Adipocyte (in vitro differentiated cells): ENCODE data around the gene AMMECR1L.
"Not testable (repeated sequence)": the region's sequence is repeated elsewhere in the genome, so short reads cannot be mapped to it uniquely, and the experiment has no call there.

Experiments
- DNase-seq: peaks from one replicate; pipeline ENCODE4 v3.0.0-alpha.2; 2015; ENCODE audit warnings: low read depth
- H3K27me3 ChIP-seq: replicated peaks from 2 replicates; pipeline ENCODE4 v1.7.0; 2013; ENCODE audit warnings: mild to moderate bottlenecking, low read length, moderate library complexity; ENCODE audit not compliant: control insufficient read depth, insufficient read depth
- H3K36me3 ChIP-seq: 2 replicates; pipeline ENCODE4 v1.7.0; 2013; ENCODE audit warnings: low read length, mild to moderate bottlenecking, moderate library complexity; ENCODE audit not compliant: control insufficient read depth, insufficient read depth, severe bottlenecking
- H3K4me1 ChIP-seq: 2 replicates; pipeline ENCODE4 v1.7.0; 2013; ENCODE audit warnings: mild to moderate bottlenecking, low read length, moderate library complexity; ENCODE audit not compliant: control insufficient read depth, insufficient read depth
- H3K4me3 ChIP-seq: 2 replicates; pipeline ENCODE4 v1.7.0; 2013; ENCODE audit warnings: mild to moderate bottlenecking, low read length, moderate library complexity
- H3K9ac ChIP-seq: 2 replicates; pipeline ENCODE4 v1.7.0; 2013; ENCODE audit warnings: mild to moderate bottlenecking, low read length, moderate library complexity
- H3K9me3 ChIP-seq: 2 replicates; pipeline ENCODE4 v1.7.0; 2013; ENCODE audit warnings: mild to moderate bottlenecking, low read length, moderate library complexity; ENCODE audit not compliant: control insufficient read depth

The AMMECR1L gene

GRCh38 chr2:127884861-127885740 lies 655 bp downstream of the AMMECR1L start:
- Histone ChIP-seq H3K36me3 (peaks cover 32% of the 10 kb centered on the region), H3K4me1 (peaks cover 31% of the 10 kb centered on the region), H3K9ac (peak overlapping the region; percentile 87), H3K4me3 (peak overlapping the region; percentile 91)
- DNase-seq: peak; percentile 49
- H3K9me3 ChIP-seq, H3K27me3 ChIP-seq: not testable (repeated sequence)

GRCh38 chr2:127884436-127884835 lies 1.3 kb downstream of the AMMECR1L start:
- no peaks in the 10 kb centered on the region for H3K27me3 ChIP-seq
- peak; percentile 70 for DNase-seq
- H3K36me3 ChIP-seq: peaks cover 38% of the 10 kb centered on the region
- H3K9me3 ChIP-seq: no peaks in the 10 kb centered on the region
- peak overlapping the region; percentile 91 for H3K4me3 ChIP-seq
- peak overlapping the region; percentile 87 for H3K9ac ChIP-seq
- peaks cover 31% of the 10 kb centered on the region for H3K4me1 ChIP-seq

- peaks cover 49% of the 10 kb centered on the region for H3K36me3 ChIP-seq
- H3K4me1 ChIP-seq: peaks cover 18% of the 10 kb centered on the region
- H3K4me3 ChIP-seq: no peak overlapping the region
- DNase-seq: no peak
- no peaks in the 10 kb centered on the region for H3K27me3 ChIP-seq
- no peak overlapping the region for H3K9ac ChIP-seq
- H3K9me3 ChIP-seq: no peaks in the 10 kb centered on the region
Observed at GRCh38 chr2:127879899-127880298, 5.9 kb downstream of the AMMECR1L start.

GRCh38 chr2:127877626-127878025 lies 8.1 kb downstream of the AMMECR1L start:
- no peaks in the 10 kb centered on the region for H3K27me3 ChIP-seq
- peaks cover 59% of the 10 kb centered on the region for H3K36me3 ChIP-seq
- no peaks in the 10 kb centered on the region for H3K9me3 ChIP-seq
- no peak overlapping the region for H3K9ac ChIP-seq
- H3K4me3 ChIP-seq: no peak overlapping the region
- DNase-seq: no peak
- H3K4me1 ChIP-seq: peaks cover 3% of the 10 kb centered on the region

- no peaks in the 10 kb centered on the region for H3K9me3 ChIP-seq
- DNase-seq: no peak
- no peak overlapping the region for H3K4me3 ChIP-seq
- H3K4me1 ChIP-seq: no peaks in the 10 kb centered on the region
- H3K36me3 ChIP-seq: peaks cover 59% of the 10 kb centered on the region
- H3K27me3 ChIP-seq: no peaks in the 10 kb centered on the region
- H3K9ac ChIP-seq: no peak overlapping the region
Observed at GRCh38 chr2:127877136-127877535, 8.6 kb downstream of the AMMECR1L start.

GRCh38 chr2:127874378-127875269 lies 11.1 kb downstream of the AMMECR1L start:
- Histone ChIP-seq H3K4me3 (no peak overlapping the region), H3K27me3 (no peaks in the 10 kb centered on the region), H3K9me3 (no peaks in the 10 kb centered on the region), H3K4me1 (no peaks in the 10 kb centered on the region), H3K36me3 (peaks cover 52% of the 10 kb centered on the region), H3K9ac (no peak overlapping the region)
- DNase-seq: no peak

GRCh38 chr2:127873707-127874303 lies 12.0 kb downstream of the AMMECR1L start:
- no peak overlapping the region for H3K4me3 ChIP-seq
- no peaks in the 10 kb centered on the region for H3K27me3 ChIP-seq
- no peak overlapping the region for H3K9ac ChIP-seq
- H3K36me3 ChIP-seq: peaks cover 57% of the 10 kb centered on the region
- no peaks in the 10 kb centered on the region for H3K9me3 ChIP-seq
- no peaks in the 10 kb centered on the region for H3K4me1 ChIP-seq
- DNase-seq: no peak

GRCh38 chr2:127872354-127872753 lies 13.4 kb downstream of the AMMECR1L start:
- H3K27me3 ChIP-seq: no peaks in the 10 kb centered on the region
- no peak for DNase-seq
- H3K9ac ChIP-seq: no peak overlapping the region
- no peaks in the 10 kb centered on the region for H3K9me3 ChIP-seq
- H3K4me1 ChIP-seq: no peaks in the 10 kb centered on the region
- H3K4me3 ChIP-seq: no peak overlapping the region
- peaks cover 65% of the 10 kb centered on the region for H3K36me3 ChIP-seq

GRCh38 chr2:127865926-127866325 lies 19.8 kb downstream of the AMMECR1L start:
- Histone ChIP-seq H3K36me3 (peaks cover 86% of the 10 kb centered on the region), H3K27me3 (no peaks in the 10 kb centered on the region)
- no peak for DNase-seq

GRCh38 chr2:127864877-127865276 lies 20.9 kb downstream of the AMMECR1L start:
- H3K4me1 ChIP-seq: peaks cover 21% of the 10 kb centered on the region
- DNase-seq: peak; percentile 34
- peaks cover 78% of the 10 kb centered on the region for H3K36me3 ChIP-seq
- no peak overlapping the region for H3K4me3 ChIP-seq
- no peaks in the 10 kb centered on the region for H3K27me3 ChIP-seq
- no peak overlapping the region for H3K9ac ChIP-seq
- H3K9me3 ChIP-seq: no peaks in the 10 kb centered on the region

More at GRCh38 chr2:127865926-127866325, 19.8 kb downstream of the AMMECR1L start:
- Histone ChIP-seq H3K4me1 (peaks cover 16% of the 10 kb centered on the region), H3K9me3 (no peaks in the 10 kb centered on the region), H3K9ac (no peak overlapping the region), H3K4me3 (no peak overlapping the region)

GRCh38 chr2:127862228-127862627 lies 23.5 kb downstream of the AMMECR1L start:
- Histone ChIP-seq H3K36me3 (peaks cover 52% of the 10 kb centered on the region), H3K9ac (no peak overlapping the region), H3K4me3 (no peak overlapping the region), H3K4me1 (peaks cover 30% of the 10 kb centered on the region), H3K27me3 (no peaks in the 10 kb centered on the region), H3K9me3 (no peaks in the 10 kb centered on the region)
- no peak for DNase-seq
